Suprapubic skin (tissue), 3 donors: Measurements from ENCODE around the gene FBXL19.

Experiments used
- CTCF ChIP-seq, 2 donors: fragments of 200-600 bp in 1 of 2; fragments of 450-650 bp in 1 of 2; sonication (generic) in 1 of 2; IDR thresholded peaks; one replicate each; pipeline ENCODE4 v1.5.1; 2016 to 2019; ENCODE audit warnings: antibody characterized with exemption in 2 of 2, mild to moderate bottlenecking in 1 of 2, moderate library complexity in 1 of 2
- EP300 ChIP-seq: sonication (generic); formaldehyde crosslinking; IDR thresholded peaks from one replicate; pipeline ENCODE4 v1.6.1; 2017; ENCODE audit warnings: antibody characterized with exemption

DNA sequence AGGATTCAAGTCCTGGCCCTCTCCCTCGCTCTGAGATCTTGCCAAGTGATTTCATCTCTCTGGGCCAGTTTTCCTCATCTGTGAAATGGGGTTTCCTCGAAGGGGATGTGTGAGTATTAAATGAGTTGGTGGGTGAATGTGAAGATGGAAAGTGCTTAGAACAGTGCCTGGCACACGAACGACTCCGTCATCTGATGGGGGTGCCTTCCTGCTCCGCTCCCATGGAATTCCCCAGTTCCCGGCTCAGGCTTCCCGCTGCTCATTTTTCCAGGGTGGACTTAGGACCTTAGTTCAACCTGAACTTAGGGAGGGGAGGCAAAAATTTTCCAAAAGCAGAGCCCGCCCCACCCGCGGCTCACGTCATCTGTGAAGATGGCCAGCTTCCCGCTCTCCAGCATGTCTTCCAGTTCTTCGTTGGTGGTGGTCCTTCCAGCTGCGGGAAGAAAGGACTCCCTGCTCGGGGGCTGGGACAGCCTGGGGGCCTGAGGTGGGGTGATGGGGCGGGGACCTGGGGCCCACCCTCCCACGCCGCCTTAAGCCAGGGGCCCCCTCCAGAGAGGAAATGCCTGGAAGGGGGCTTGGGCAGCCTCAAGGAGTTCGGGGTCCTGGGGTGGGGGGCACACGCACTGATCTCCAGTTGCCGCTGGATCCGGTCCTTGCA is 73.1 kb downstream of the FBXL19 start:
- TF ChIP-seq CTCF (IDR thresholded peaks at IDR 0.05): no peak
- TF ChIP-seq EP300: no peak
